HEK293 (cell line): ENCODE results near the gene MTMR1.

Source experiments
- CTCF ChIP-seq: fragments of 450-650 bp; formaldehyde crosslinking; IDR thresholded peaks from 2 replicates; pipeline ENCODE4 v1.5.1; 2016; ENCODE audit warnings: missing biosample characterization, missing genetic modification characterization
- MEIS1 ChIP-seq: sonication (generic); formaldehyde crosslinking; IDR thresholded peaks from 2 replicates; pipeline ENCODE4 v1.8.1; 2022; ENCODE audit warnings: missing genetic modification reagents, mild to moderate bottlenecking, borderline replicate concordance
- MYNN ChIP-seq: fragments of 450-650 bp; formaldehyde crosslinking; IDR thresholded peaks from 2 replicates; pipeline ENCODE4 v1.5.1; 2016; ENCODE audit warnings: missing biosample characterization, missing genetic modification characterization, borderline replicate concordance
- PBX3 ChIP-seq: sonication (generic); formaldehyde crosslinking; IDR thresholded peaks from 2 replicates; pipeline ENCODE4 v1.8.1; 2022; ENCODE audit warnings: mild to moderate bottlenecking, moderate library complexity, missing genetic modification reagents
- TCF7L2 ChIP-seq: IDR thresholded peaks from 2 replicates; pipeline ENCODE4 v1.6.1; 2011; ENCODE audit warnings: low read depth, mild to moderate bottlenecking, inconsistent platforms, low read length, moderate library complexity, borderline replicate concordance
- YY1 ChIP-seq: fragments of 450-650 bp; formaldehyde crosslinking; IDR thresholded peaks from 2 replicates; pipeline ENCODE4 v1.5.1; 2018; ENCODE audit warnings: missing biosample characterization, missing genetic modification characterization
- YY2 ChIP-seq: fragments of 450-650 bp; formaldehyde crosslinking; IDR thresholded peaks from 2 replicates; pipeline ENCODE4 v1.5.1; 2016; ENCODE audit warnings: missing biosample characterization, missing genetic modification characterization
- ZBTB17 ChIP-seq: fragments of 450-650 bp; formaldehyde crosslinking; IDR thresholded peaks from 2 replicates; pipeline ENCODE4 v1.5.1; 2016; ENCODE audit warnings: missing biosample characterization, missing genetic modification characterization
- ZBTB26 ChIP-seq: fragments of 450-650 bp; formaldehyde crosslinking; optimal IDR thresholded peaks from 2 replicates; pipeline ENCODE3; 2016; ENCODE audit warnings: missing biosample characterization, mild to moderate bottlenecking, missing genetic modification characterization
- ZBTB48 ChIP-seq: fragments of 450-650 bp; formaldehyde crosslinking; IDR thresholded peaks from 2 replicates; pipeline ENCODE4 v1.5.1; 2016; ENCODE audit warnings: missing biosample characterization, missing genetic modification characterization
- ZNF274 ChIP-seq, 2 experiments: fragments of 200-500 bp in 1 of 2; fragments of 450-650 bp in 1 of 2; sonication (Bioruptor generic) in 1 of 2; formaldehyde crosslinking in 1 of 2; IDR thresholded peaks; 2 replicates each; pipeline versions ENCODE4 v1.5.1 to v1.6.1; 2014 to 2016; ENCODE audit warnings: borderline replicate concordance in 1 of 2, inconsistent platforms in 1 of 2, low read length in 1 of 2, missing biosample characterization in 1 of 2, missing genetic modification characterization in 1 of 2
- ZNF366 ChIP-seq: fragments of 450-650 bp; formaldehyde crosslinking; conservative IDR thresholded peaks from 2 replicates; pipeline ENCODE4 v1.5.1; 2016; ENCODE audit warnings: missing biosample characterization, missing genetic modification characterization
- ZNF544 ChIP-seq: fragments of 450-650 bp; formaldehyde crosslinking; IDR thresholded peaks from 2 replicates; pipeline ENCODE4 v1.5.0; 2017; ENCODE audit warnings: missing biosample characterization, missing genetic modification characterization
- ZSCAN23 ChIP-seq: fragments of 450-650 bp; formaldehyde crosslinking; IDR thresholded peaks from 2 replicates; pipeline ENCODE4 v1.5.1; 2016; ENCODE audit warnings: missing biosample characterization, missing genetic modification characterization

GRCh38 chrX:150775569-150776350 lies 82.6 kb downstream of the MTMR1 start:
- TF ChIP-seq YY2 (tag by site-specific recombination) (no peak), ZSCAN23 (tag by site-specific recombination) (no peak), YY1 (tag by site-specific recombination) (no peak), ZBTB26 (tag by site-specific recombination) (no peak), CTCF (no peak), ZBTB48 (tag by site-specific recombination) (no peak), ZBTB17 (tag by site-specific recombination) (no peak), ZNF274 (IDR thresholded peaks at IDR 0.05; ENCODE audit: low read length) (no peak), ZNF274 (tag by site-specific recombination; IDR thresholded peaks at IDR 0.05; ENCODE audit: borderline replicate concordance) (no peak), MYNN (no peak), TCF7L2 (no peak), PBX3 (CRISPR knock-in tag) (no peak), ZNF544 (tag by site-specific recombination) (no peak), ZNF366 (tag by site-specific recombination) (no peak), MEIS1 (CRISPR knock-in tag) (no peak)
